ENCODE data around the gene EPB41L4B.
"Not testable (repeated sequence)": the region's sequence is repeated elsewhere in the genome, so short reads cannot be mapped to it uniquely, and the experiment has no call there.

Gene EPB41L4B

DNA sequence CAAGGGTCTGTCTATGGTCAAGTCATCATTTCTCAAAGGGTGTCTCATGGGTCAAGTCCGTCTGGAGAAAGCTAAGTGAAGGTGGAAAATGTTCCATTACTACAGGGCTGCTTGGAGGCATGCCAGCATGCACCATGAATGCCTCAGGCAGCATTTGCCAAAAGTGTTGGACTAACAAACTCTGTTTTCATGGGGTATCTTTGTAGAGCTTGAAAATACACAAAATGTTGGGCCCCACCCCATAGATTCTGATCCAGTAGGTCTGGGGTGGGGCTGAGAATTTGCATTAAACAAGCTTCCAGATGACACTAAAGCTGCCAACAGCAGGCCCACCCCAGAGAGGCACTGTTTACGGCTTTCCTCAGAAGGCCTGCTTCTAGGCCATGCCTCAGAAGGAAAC lies 78.8 kb downstream of the EPB41L4B start:
- DNase-seq: no peak

DNA sequence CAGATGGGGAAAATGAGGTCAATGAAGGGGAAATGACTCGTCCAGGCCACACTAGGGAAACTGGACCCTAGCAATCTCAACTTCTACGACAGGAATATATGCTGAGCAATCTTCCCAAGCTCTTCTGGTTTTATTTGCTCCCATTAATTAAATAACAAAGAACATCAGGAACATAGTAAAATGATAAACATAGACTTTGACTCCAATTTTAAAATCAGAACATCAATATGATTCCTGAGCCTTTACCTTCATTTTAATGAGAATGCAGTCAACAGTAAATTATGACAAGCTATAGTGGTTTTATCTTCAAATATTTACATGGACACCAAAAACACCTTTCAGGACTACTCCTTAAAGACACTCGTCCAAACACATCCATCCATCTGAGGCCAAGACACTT lies 79.7 kb downstream of the EPB41L4B start:
- no peak for DNase-seq

DNA sequence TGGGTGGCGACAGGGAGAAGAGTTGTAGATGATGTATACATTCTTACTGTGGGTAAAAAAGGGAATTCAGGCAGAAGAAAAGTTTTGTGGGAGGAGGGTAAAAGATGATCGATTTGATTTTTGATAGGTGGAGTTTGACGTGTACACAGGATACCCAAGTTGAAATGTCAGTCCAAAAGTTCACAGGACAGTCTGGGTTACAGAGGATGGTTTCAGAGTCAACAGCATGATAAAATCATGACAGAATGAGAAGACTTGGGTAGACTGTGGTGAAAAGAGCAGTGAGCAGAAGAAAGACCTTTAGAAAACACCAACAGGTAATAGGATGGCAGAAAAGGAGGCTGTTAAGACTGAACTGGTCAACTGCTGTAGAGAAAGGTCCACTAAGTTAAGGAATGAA lies 81.6 kb downstream of the EPB41L4B start:
- DNase-seq: no peak

DNA sequence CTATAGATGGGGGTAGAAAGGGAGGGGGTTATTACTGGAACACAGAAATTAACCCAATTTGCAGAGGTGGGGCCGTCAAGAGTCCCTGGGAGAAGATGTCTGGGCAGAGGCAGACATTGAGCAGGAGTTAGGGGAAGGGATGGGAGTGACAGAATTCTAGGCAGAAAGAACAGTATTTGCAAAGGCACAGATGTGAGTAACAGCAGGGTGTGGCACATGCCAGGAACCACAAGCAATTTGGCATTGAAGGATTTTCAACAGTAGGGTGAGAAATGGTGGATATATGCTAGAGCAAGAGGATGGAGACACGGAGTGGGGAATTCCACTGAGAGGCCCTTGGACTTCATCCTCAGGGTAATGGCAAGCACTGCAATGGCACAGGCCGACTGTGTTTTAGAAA lies 82.2 kb downstream of the EPB41L4B start:
- DNase-seq: no peak

DNA sequence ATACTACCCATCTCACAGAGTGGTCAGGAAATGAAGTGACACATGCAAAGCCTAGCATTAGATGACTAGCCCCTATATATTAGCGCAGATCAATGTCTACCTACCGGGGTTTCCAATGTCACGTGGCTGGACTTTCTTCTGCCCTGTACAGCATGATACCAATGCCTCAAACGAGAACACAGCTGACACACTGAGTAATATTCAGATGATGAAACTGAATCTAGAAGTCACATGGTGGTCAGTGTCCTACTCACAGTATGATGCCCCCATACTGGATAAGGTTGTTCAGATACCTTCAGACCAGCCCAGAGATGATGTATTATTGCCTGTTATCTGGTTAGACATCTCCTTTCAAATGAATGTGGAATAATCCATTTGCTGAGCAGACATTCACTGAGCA lies 82.7 kb downstream of the EPB41L4B start:
- DNase-seq: no peak

DNA sequence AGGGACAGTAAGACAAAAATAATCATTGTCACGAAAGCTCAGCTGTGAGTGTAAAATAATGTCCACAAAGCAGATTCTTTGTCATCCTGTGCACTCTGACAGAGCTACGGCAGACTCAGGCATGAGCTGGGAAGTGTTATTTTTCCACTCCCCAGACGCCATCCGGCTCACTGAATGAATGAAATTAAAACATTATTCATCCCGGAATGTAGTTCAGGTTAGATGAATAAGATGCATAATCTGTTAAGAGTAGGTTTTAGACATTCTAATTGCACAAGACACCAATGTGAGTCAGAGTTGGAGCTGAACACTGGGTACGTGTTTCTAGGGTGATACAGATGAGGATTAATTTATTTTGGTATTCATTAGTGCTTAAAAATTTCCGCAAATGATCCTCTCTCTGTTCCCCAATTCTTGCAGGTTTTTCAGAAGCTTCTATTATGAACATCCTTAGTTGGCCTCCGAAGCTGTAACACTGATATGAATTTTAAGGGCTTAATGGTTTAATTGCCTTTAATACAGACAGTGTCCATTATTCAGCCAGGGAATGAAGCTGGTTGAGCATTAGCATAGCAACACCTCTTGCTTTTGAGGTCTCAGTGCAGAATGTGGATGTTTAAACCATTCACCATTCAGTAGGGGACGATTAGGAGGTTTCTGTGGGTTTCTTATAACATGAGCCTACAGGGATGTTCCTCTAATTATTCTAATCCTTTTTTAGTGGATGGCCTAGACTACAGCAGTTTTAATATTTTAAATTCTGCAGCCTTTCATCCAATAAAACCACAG lies 88.2 kb downstream of the EPB41L4B start:
- DNase-seq: no peak

DNA sequence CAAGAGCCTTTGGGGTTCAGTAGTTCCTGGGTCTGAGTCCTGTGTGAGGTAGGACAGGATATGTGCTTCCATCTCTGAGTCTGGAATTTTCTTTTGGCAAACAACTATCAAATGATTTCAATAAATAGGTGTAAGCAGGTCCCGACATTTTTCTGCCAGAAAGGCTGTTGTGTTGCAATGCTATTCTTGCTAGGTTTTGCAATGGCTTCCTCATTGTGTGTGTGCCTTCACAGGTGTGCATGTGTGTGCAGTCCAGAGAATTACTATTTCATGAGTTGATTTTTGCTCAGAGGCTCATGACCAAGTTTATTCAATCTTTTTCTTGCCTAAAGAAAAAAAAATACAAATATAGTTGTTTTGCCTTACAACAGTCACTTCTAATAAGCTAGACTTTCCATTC lies 89.3 kb downstream of the EPB41L4B start:
- no peak for DNase-seq

DNA sequence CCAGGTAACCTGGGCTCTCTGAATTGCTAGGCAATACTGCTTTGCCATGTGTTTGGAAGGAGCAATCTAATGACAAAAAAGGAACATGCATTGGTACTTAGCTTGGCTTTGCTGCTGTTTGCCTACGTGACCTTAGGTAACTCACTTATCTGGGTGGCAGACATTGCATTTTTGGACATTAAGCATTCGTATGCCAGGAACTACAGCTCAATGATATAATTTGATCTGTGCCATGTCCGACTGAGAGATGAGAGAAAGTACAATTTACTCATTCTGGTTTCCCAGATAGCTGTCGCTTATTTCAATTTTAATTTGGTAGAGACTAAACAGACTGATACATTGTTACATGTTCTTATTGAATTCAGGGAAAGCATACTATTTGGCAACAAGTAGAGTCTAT lies 90.6 kb downstream of the EPB41L4B start:
- no peak for DNase-seq

DNA sequence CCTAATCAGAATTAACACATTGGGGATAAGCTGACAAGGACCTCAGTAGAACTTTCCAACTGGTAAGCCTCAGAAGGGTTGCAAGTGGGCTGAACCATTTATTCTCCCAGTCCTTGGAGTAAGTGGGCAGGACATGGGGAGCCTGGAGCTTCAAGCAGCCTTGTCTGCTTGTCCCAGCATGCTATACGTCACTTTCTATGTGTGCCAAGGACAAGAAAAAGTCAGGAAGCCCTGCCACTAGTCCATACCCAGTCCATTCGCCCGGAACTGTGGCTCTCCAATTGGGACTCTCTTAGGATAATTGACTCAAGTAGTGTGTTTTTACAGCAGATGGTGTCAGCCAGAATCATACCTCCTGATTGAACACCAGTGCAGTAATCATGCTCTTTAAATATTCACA lies 91.2 kb downstream of the EPB41L4B start:
- no peak for DNase-seq

DNA sequence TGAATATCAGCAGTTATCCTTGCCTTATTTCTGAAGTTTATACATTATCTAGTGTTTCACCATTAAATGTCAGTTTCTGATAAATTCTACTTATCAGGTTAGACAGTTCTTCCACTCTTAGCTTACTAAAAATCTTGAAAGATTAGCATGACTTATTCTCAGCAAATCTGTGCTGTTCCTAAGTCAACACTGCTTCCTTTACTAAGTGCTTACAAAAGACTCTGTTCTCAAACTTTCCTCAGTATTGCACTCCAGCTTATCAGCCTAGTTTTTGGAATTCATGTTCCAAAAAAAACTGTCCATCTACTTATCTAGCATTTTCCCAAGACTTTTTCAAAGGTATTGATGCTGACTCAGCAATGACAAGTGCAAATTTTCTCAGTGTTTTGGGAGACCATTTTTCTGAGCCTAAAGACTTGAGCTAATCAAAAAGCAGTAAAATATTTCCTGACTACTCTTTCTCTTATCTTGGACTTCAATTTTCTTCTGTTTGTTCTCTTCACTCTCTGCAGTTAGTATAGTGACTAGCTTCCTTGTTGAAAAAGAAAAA lies 92.7 kb downstream of the EPB41L4B start:
- DNase-seq: no peak

DNA sequence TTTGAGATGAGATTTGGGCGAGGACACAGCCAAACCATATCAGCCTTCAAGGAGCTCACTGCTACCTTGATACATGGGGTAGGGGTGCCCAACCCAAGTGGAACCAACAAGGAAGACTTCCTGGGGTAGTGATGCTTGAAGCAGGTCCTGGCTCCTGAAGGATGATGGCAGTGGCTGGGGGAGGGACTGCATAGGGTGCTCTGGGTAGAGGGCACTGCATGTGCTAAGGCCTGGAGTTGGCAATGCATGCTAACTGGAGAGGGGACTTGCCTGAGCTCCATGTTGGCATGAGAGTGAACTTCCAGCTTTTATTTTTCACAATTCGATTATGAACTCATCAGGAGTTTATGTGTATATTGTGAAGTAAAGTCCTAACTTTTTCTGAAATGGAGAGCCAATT lies 95.2 kb downstream of the EPB41L4B start:
- DNase-seq: no peak

DNA sequence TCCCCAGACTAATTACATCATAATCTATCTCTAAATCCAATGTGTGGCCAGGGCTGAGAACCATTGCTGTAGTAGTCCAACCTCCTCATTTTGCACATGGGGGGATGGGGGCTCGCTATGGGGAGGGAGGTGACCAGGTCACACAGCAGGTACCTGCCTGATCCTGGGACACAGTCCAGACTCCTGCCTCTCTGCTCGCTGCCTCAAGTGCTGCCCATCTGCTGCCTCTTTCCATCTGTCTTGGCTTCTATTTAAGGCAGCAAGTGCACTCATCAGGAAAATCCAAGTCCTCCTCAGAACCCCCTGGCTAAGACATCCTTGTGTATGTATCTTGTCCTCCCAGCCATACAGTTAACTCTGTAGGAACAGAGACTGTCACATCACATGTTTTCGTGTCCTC lies 96.1 kb downstream of the EPB41L4B start:
- DNase-seq: no peak

DNA sequence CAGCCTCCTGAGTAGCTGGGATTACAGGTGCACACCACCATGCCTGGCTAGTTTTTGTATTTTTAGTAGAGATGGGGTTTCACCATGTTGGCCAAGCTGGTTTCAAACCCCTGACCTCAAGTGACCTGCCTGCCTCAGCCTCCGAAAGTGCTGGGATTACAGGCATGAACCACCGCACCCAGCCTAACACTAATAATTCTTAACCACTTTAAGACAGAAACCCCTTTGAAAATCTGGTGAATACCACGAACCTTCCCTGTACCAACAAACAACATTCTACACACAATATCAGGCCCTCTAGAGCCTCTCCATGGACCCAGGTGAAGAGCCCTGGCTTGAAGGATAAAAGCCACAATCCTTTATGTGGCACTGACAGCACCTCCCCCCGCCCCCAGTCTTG lies 102.6 kb downstream of the EPB41L4B start:
- DNase-seq: not testable (repeated sequence)

DNA sequence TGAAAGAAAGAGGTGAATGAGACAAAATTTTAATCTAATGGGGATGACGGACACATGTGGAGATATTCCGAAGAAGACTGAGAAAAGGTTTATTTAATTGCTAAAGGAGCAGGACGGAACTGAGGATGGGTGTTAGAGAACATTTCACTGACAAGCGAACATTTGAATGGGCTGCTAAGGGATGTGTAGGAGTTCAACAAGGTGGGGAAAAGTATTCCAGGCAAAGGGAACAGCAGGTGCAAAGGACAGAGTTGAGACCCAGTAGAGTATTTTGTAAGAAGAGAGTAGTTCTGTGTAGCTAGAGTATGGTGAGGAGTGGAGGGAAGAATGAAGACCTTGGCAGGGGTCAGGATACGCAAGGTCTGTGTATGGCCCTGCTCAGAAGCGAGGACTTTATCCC lies 106.4 kb downstream of the EPB41L4B start:
- no peak for DNase-seq

DNA sequence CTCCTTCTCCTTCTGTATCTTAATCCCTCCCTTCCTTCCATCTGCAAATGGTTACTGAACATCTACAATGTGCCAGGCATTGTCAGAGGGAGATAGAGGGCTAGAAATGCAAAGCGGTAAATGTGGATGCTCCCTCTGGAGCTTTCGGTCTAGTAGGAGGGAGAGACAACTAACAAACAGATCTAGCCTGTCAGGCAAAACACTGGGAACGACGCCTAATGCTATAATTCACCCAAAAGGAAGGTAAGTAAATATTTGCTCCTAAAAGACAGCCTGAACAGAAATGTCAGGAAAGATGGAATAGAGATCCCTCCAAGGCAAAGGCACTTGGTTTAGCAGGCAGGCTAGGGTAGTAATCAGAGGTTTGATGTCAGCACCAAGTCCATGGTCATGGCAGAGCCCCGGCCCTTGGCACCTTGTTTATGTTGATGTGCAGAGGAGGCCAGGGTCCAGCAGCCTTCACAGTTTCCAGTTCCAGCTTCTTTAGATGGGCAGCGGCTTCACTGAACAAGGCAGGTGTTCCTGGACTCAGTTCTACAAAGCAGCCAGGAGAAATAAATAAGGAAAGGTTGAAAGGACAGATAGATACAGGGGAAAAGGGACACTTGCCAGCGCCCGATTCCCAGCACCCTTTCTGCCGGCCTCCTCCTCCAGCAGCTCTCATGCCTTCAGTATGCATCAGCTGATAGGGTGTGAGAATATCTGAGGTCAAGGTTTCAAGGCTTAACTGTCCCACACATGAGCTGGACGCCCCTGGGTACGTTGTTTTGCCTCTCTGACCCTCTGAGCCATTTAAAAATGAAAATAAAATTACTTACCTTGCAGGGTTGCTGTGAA lies 107.4 kb downstream of the EPB41L4B start:
- DNase-seq: no peak

DNA sequence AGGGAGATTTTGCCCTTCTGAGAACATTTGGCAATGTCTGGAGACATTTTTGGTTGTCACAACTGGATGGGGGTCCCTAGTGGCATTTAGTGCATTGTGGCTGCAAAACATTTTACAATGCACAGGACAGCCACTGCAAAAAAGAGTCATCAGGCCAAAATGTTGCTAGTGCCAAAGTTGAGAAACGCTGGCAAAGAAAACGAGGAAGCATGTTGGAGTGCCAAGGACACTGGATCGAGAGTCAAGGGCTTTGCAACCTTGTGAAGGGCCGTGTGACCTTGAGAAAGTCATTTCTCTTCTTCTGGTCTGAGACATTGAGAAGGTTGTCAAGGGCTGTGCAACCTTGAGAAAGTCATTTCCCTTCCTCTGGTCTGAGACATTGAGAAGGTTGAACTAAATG lies 108.1 kb downstream of the EPB41L4B start:
- no peak for DNase-seq

DNA sequence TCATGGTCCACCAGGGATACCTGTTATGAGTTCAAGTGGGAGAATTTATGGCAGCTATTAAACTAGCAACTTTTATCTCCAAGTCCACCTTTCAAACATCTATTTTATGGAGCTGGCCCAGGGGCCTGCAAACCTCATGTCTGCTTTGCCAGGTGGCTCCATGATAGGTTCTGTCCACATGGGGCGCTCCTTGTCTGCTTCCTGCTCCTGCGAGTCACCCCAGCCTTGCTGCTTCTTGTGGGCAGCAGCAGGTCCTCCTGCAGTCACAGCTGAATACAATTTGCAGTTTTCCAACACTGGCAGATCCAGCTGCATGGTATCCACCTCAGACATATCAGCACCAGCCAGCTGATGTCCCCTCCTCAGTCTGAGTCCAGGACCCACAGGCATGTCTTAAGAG lies 114.2 kb downstream of the EPB41L4B start:
- no peak for DNase-seq

DNA sequence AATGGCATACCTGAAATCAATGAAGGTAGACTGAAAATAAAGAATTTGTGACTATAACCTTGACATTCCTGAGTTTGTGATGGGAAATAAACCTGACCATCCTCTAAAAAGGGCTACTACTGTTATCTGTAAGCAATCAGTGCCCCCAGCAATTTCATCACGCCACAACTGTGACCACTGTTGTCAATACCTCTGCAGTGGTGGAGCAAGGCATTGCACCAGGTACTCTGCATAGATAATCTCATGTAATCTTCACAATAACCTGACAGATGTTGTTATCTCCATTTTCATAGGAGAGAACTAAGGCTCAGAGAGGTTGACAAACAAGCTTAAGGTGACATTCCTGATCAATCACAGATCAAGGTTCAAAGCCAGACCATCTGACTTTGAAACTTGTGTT lies 115.3 kb downstream of the EPB41L4B start:
- no peak for DNase-seq

DNA sequence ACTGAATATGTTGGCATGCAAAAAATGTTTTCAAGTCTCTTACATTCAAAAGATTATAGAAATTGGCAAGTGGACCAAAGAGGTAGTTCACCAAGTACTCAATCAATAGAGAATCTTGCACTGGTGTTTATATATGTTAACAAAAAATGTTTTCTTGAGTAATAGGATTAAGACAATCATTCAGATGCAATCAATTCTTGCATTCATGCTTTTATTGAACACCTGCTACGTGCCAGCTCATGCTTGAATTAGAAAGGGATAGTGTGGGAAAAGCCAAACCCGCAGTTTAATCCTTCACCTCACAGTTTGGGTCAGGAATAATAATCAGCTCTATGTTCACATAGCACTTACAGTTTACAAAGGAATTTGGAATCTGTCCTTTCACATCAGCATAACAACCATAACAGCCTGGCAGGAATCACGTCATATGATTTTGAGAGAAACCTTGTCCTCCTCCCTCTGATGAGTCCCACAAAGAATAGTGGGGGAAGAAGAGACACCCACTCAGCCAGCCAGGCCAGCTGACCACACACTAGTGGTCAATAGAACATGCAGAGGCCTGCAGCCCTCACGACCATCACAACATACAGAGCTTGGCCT lies 117.0 kb downstream of the EPB41L4B start:
- DNase-seq: no peak

DNA sequence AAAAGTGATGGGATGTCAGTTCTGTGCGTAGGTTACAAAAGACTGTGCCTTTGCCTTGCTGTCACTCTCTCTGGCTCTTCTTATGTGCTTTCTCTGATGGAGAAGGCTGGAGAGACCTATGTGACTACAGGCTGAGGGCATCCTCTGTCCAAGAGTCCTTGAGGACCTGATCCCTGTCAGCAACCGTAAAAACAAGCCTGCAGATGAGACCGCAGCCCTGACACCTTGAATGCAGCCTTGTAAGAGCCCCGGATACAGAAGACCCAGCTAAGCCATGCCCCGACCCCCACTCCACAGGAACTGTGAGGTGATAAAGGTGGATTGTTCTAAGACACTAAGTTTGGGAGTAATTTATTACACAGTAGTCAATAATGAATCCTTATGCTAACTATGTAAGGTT lies 121.2 kb downstream of the EPB41L4B start:
- DNase-seq: no peak

DNA sequence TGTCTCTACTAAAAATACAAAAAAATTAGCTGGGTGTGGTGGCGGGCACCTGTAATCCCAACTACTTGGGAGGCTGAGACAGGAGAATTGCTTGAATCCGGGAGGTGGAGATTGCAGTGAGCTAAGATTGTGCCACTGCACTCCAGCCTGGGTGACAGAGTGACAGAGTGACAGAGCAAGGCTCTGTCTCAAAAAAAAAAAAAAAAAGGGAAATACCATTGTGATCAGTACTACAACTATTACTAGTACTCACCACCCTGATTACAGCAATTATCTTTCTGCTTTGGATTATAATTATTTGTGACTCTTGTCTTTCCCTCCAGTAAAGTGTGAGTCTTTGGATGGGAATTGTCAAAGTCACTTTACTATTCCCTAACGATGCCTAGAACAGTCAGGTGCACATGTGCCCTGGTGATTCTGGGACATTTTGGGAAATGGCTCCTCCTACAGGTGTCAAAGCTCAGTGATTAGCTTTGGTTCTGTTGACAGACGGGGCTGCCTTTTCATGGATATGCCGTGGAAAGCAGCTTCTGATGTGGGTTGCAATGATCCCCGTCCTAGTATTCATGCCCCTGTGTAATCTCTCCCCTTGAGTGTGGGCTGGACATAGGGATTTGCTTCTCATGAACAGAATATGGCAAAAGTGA lies 122.0 kb downstream of the EPB41L4B start:
- DNase-seq: peak; percentile 11

DNA sequence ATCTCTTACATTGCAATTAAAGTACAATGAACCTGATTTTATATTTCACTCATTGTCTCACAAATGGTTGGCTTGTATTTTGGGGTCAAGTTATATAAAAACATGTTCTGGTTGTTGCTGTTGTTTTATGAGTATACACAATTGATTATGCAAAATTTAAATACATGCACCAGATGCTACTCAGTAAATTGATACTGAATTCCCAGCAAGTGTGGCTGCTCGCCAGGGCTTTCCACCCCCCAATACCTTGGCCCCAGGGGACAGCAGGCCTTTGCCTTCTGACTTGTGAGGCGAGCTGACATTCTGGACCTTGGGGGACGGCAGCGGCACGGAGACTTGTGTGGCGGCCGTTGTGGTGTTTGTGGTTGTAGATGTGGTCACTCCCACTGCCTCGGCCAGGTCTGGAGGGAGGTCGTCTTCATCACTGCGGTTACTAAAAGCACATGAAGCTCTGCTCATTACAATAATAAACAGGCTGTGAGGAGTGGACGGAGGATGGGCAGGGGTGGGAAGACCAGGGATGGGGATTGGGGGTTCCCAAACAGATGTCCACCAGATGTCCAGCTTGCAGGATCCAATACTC lies 126.8 kb downstream of the EPB41L4B start:
- no peak for DNase-seq

All from CD4-positive, alpha-beta T cell treated with Interleukin-6 for 4 hours (primary cell).